Measurements from ENCODE around the gene VAC14. TPM values are rescaled to one million over a fixed set of nuclear protein-coding genes. Genes with fewer than 3 reads are reported as not detected.

Gene VAC14
- polyA plus RNA-seq, 3 donors = 20.7 to 49.4 (median 31.1) TPM

GRCh38 chr16:70714581-70715054 is 86.3 kb downstream of the VAC14 start:
- Histone ChIP-seq H3K79me2 (ENCODE audit: insufficient read depth, low read length) (no peaks in the 10 kb centered on the region), H3K27ac (ENCODE audit: low read depth in 1 of 2, low read length in 2 of 2) (no peak overlapping the region), H3K36me3 (replicated peaks in 1 of 2; ENCODE audit: control insufficient read depth in 1 of 2, insufficient read depth in 2 of 2, low read length in 2 of 2) (peaks cover 38 to 72% of the 10 kb centered on the region in 2 donors), H3K4me2 (replicated peaks; ENCODE audit: extremely low read depth, low read length, poor library complexity, severe bottlenecking) (no peak overlapping the region), H2AFZ (ENCODE audit: insufficient read depth, low read depth, low read length, poor library complexity, severe bottlenecking) (no peak overlapping the region), H3K9ac (ENCODE audit: insufficient read depth, low read length, poor library complexity, severe bottlenecking) (no peak overlapping the region), H3K9me3 (replicated peaks in 1 of 2; ENCODE audit: control insufficient read depth in 1 of 2, insufficient read depth in 1 of 2, low read length in 2 of 2) (no peaks in the 10 kb centered on the region), H3K4me1 (ENCODE audit: control insufficient read depth in 1 of 2, insufficient read depth in 2 of 2, low read length in 2 of 2) (no peaks in the 10 kb centered on the region), H3K27me3 (ENCODE audit: control insufficient read depth in 2 of 2, insufficient read depth in 2 of 2, low read length in 2 of 2) (no peaks in the 10 kb centered on the region), H4K20me1 (ENCODE audit: insufficient read depth, low read length) (peaks cover 6% of the 10 kb centered on the region), H3K4me3 (replicated peaks in 1 of 3; ENCODE audit: low read depth in 2 of 3, low read length in 3 of 3) (no peak overlapping the region)
- H3K4me3 Mint-ChIP-seq = no peak overlapping the region
- peaks cover 56 to 69% of the 10 kb centered on the region in 2 donors for H3K36me3 Mint-ChIP-seq
- no peaks in the 10 kb centered on the region for H3K9me3 Mint-ChIP-seq
- peak overlapping the region in 1 of 7 donors; percentile 1 for H3K27ac Mint-ChIP-seq
- H3K27me3 Mint-ChIP-seq (ENCODE audit: low read depth in 3 of 3) = peaks cover 0 to 2% (median 0%) of the 10 kb centered on the region in 3 donors
- no peaks in the 10 kb centered on the region for H3K4me1 Mint-ChIP-seq
- DNase-seq = no peak
- intact Hi-C loops (cut with micrococcal nuclease) = no loop called here
- TF ChIP-seq CTCF (IDR thresholded peaks at IDR 0.05) = no peak
- 57% methylated on average over 7 of the region's 10 CpGs for WGBS (ENCODE audit: insufficient coverage)

DNA sequence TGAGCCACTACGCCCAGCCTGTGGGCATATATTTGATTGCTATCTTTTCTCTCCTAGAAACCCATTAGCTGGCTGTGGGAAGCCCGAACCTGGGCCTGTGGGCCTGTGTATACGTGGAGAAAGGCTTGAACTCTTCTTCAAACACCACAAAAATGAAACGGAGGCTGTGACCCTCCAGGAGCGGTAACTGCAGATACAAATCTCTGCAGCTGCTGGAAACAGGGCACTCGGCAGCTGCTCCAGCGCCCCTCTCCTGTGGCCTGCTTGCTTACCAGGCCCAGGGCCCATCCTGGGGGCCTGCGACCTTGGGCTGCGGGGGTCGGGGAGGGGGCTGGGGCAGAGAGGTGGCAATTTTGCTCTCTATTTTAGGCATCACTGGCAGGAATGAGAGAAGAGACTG is 87.1 kb downstream of the VAC14 start:
- WGBS (ENCODE audit: insufficient coverage) = 82% methylated on average over 3 of the region's 10 CpGs
- Histone ChIP-seq H3K36me3 (replicated peaks in 1 of 2; ENCODE audit: control insufficient read depth in 1 of 2, insufficient read depth in 2 of 2, low read length in 2 of 2) (peaks cover 36 to 71% of the 10 kb centered on the region in 2 donors), H3K4me1 (ENCODE audit: control insufficient read depth in 1 of 2, insufficient read depth in 2 of 2, low read length in 2 of 2) (no peaks in the 10 kb centered on the region)

More for the DNA sequence above, 87.1 kb downstream of the VAC14 start:
- intact Hi-C loops (cut with micrococcal nuclease) = no loop called here
- Mint-ChIP-seq H3K4me1 (no peaks in the 10 kb centered on the region), H3K9me3 (no peaks in the 10 kb centered on the region), H3K27ac (no peak overlapping the region), H3K36me3 (peaks cover 52 to 65% of the 10 kb centered on the region in 2 donors), H3K27me3 (ENCODE audit: low read depth in 3 of 3) (peaks cover 0 to 2% (median 0%) of the 10 kb centered on the region in 3 donors), H3K4me3 (no peak overlapping the region)
- Histone ChIP-seq H3K9me3 (replicated peaks in 1 of 2; ENCODE audit: control insufficient read depth in 1 of 2, insufficient read depth in 1 of 2, low read length in 2 of 2) (no peaks in the 10 kb centered on the region), H3K79me2 (ENCODE audit: insufficient read depth, low read length) (no peaks in the 10 kb centered on the region), H3K9ac (ENCODE audit: insufficient read depth, low read length, poor library complexity, severe bottlenecking) (no peak overlapping the region), H3K27ac (ENCODE audit: low read depth in 1 of 2, low read length in 2 of 2) (no peak overlapping the region), H3K4me3 (replicated peaks in 1 of 3; ENCODE audit: low read depth in 2 of 3, low read length in 3 of 3) (no peak overlapping the region), H3K4me2 (replicated peaks; ENCODE audit: extremely low read depth, low read length, poor library complexity, severe bottlenecking) (no peak overlapping the region), H3K27me3 (ENCODE audit: control insufficient read depth in 2 of 2, insufficient read depth in 2 of 2, low read length in 2 of 2) (no peaks in the 10 kb centered on the region), H4K20me1 (ENCODE audit: insufficient read depth, low read length) (peaks cover 6% of the 10 kb centered on the region), H2AFZ (ENCODE audit: insufficient read depth, low read depth, low read length, poor library complexity, severe bottlenecking) (no peak overlapping the region)
- no peak for DNase-seq
- no peak for TF ChIP-seq CTCF (IDR thresholded peaks at IDR 0.05)
